B cell (primary cell): ENCODE data around the gene MYCN. TPM values are rescaled to one million over a fixed set of nuclear protein-coding genes. Genes with fewer than 3 reads are reported as not detected.

Experiments used
- ATAC-seq: fragments of 200-7000 bp; cut with Tn5 transposase; one replicate; pipeline ENCODE4 v1.10.0; 2021; ENCODE audit warnings: low read depth, mild to moderate bottlenecking, moderate number of reproducible peaks, moderate library complexity
- CTCF ChIA-PET: fragments of 350-600 bp; sonication (Branson Sonifier 250); formaldehyde crosslinking; loops from one replicate; lab custom pipeline; 2021; ENCODE audit warnings: antibody characterized with exemption, inconsistent platforms; lab: Charles Lee
- POLR2A ChIA-PET: fragments of 350-600 bp; sonication (Branson Sonifier 250); formaldehyde crosslinking; loops from one replicate; lab custom pipeline; 2021; ENCODE audit warnings: antibody characterized with exemption; lab: Charles Lee
- DNase-seq: peaks from one replicate; pipeline ENCODE4 v3.0.0; 2013
- H2AFZ ChIP-seq: 2 replicates; pipeline ENCODE4 v1.6.1; 2012; ENCODE audit warnings: mild to moderate bottlenecking, low read depth, low read length; ENCODE audit not compliant: insufficient read depth, poor library complexity, severe bottlenecking
- H3K27ac ChIP-seq, 2 donors: 1 replicate in 1 of 2; 2 replicates in 1 of 2; pipeline ENCODE4 v1.5.1; 2012 to 2013; ENCODE audit warnings: low read length in 2 of 2, mild to moderate bottlenecking in 2 of 2, moderate library complexity in 1 of 2
- H3K27me3 ChIP-seq, 4 experiments: fragments of 200-600 bp in 1 of 4; sonication (generic) in 1 of 4; replicated peaks in 1 of 4; 1 replicate in 2 of 4; 2 replicates in 2 of 4; pipeline versions ENCODE4 v1.6.1 to v1.7.0; 2013 to 2016; ENCODE audit warnings: low read length in 3 of 4, mild to moderate bottlenecking in 2 of 4, mixed read lengths in 1 of 4, moderate library complexity in 1 of 4; ENCODE audit not compliant: insufficient read depth in 4 of 4, control insufficient read depth in 3 of 4; ENCODE audit errors: control extremely low read depth in 1 of 4
- H3K36me3 ChIP-seq, 2 experiments: replicated peaks in 1 of 2; 1 replicate in 1 of 2; 2 replicates in 1 of 2; pipeline versions ENCODE4 v1.6.1 to v1.7.1; 2013; ENCODE audit warnings: low read length in 1 of 2; ENCODE audit not compliant: insufficient read depth in 2 of 2, control insufficient read depth in 1 of 2; ENCODE audit errors: control extremely low read depth in 1 of 2, extremely low read depth in 1 of 2
- H3K4me1 ChIP-seq, 2 donors: fragments of 200-600 bp in 1 of 2; sonication (generic) in 1 of 2; 1 replicate in 1 of 2; 2 replicates in 1 of 2; pipeline versions ENCODE4 v1.5.1 to v1.6.1; 2013 to 2017; ENCODE audit warnings: low read length in 2 of 2; ENCODE audit not compliant: control insufficient read depth in 2 of 2, insufficient read depth in 2 of 2
- H3K4me2 ChIP-seq: replicated peaks from 2 replicates; pipeline ENCODE3; 2012; ENCODE audit warnings: mild to moderate bottlenecking, low read depth, low read length; ENCODE audit not compliant: poor library complexity, severe bottlenecking
- H3K4me3 ChIP-seq, 5 experiments: fragments of 200-600 bp in 1 of 5; sonication (generic) in 1 of 5; 1 replicate in 3 of 5; 2 replicates in 2 of 5; pipeline versions ENCODE4 v1.5.1 to v1.7.0; 2011 to 2016; ENCODE audit warnings: low read length in 4 of 5, mild to moderate bottlenecking in 4 of 5, low read depth in 2 of 5, control low read depth in 1 of 5, moderate library complexity in 1 of 5; ENCODE audit not compliant: insufficient read depth in 1 of 5; ENCODE audit errors: control extremely low read depth in 1 of 5, extremely low read depth in 1 of 5
- H3K79me2 ChIP-seq: fragments of 200-600 bp; sonication (generic); one replicate; pipeline ENCODE4 v1.6.0; 2016; ENCODE audit warnings: low read length; ENCODE audit not compliant: control insufficient read depth, insufficient read depth
- H3K9ac ChIP-seq: fragments of 200-600 bp; sonication (generic); 2 replicates; pipeline ENCODE4 v1.6.1; 2017; ENCODE audit warnings: mild to moderate bottlenecking, low read length, moderate library complexity
- H3K9me3 ChIP-seq, 3 donors: one replicate each; pipeline versions ENCODE4 v1.6.1 to v1.7.1; 2013; ENCODE audit warnings: low read length in 2 of 3; ENCODE audit not compliant: control insufficient read depth in 2 of 3, insufficient read depth in 1 of 3; ENCODE audit errors: control extremely low read depth in 1 of 3
- H4K20me1 ChIP-seq: 2 replicates; pipeline ENCODE4 v1.6.0; 2012; ENCODE audit warnings: mild to moderate bottlenecking, low read length; ENCODE audit not compliant: insufficient read depth, control insufficient read depth, poor library complexity, severe bottlenecking
- H3K27ac Mint-ChIP-seq: one replicate; pipeline ENCODE4 v1.8.0; 2021; ENCODE audit warnings: mixed read lengths
- H3K27me3 Mint-ChIP-seq: one replicate; pipeline ENCODE4 v1.8.0; 2021; ENCODE audit warnings: mixed read lengths
- H3K4me1 Mint-ChIP-seq: one replicate; pipeline ENCODE4 v1.8.0; 2021; ENCODE audit warnings: mixed read lengths
- H3K4me3 Mint-ChIP-seq: one replicate; pipeline ENCODE4 v1.8.0; 2021; ENCODE audit warnings: mixed read lengths
- H3K9me3 Mint-ChIP-seq: one replicate; pipeline ENCODE4 v1.8.0; 2022; ENCODE audit warnings: mixed read lengths; ENCODE audit not compliant: insufficient read depth
- EZH2 ChIP-seq: IDR thresholded peaks from 2 replicates; pipeline ENCODE4 v1.6.1; 2012; ENCODE audit warnings: borderline replicate concordance, low read depth, mild to moderate bottlenecking, moderate library complexity, low read length; ENCODE audit not compliant: insufficient read depth, poor library complexity, severe bottlenecking
- WGBS: methylation state at CpG from one replicate; pipeline ENCODE4 v1.1.5; 2013; ENCODE audit warnings: missing lambda C conversion rate; ENCODE audit not compliant: insufficient coverage; 5-methylcytosine and 5-hydroxymethylcytosine counted together
- intact Hi-C: fragments of 100-400 bp; cut with micrococcal nuclease; formaldehyde crosslinking; loops from one replicate; pipeline ENCODE4 v1.10.0; 2022
- polyA plus RNA-seq: library from polyadenylated mRNA; depleted of rRNA; stranded (reverse); fragments of >200 nt; gene quantifications from 2 replicates; pipeline ENCODE4 v1.2.3, GENCODE V29; 2012
- total RNA-seq, 2 donors: library from RNA; stranded (reverse); fragments of 120-200 nt in 1 of 2; gene quantifications; 1 replicate in 1 of 2; 2 replicates in 1 of 2; pipeline versions ENCODE4 v1.2.3 to v1.2.4, GENCODE V29; 2013 to 2022
- TF ChIP-seq, protein P1 (sequence below): fragments of 200-600 bp; IDR thresholded peaks from one replicate; pipeline ENCODE4 v1.8.0; 2022; ENCODE audit warnings: antibody characterized with exemption, mild to moderate bottlenecking

The MYCN gene
- total and polyA plus RNA-seq, 2 donors (not counting 1 experiment from before 2014, with no cell fraction given): not detected

DNA sequence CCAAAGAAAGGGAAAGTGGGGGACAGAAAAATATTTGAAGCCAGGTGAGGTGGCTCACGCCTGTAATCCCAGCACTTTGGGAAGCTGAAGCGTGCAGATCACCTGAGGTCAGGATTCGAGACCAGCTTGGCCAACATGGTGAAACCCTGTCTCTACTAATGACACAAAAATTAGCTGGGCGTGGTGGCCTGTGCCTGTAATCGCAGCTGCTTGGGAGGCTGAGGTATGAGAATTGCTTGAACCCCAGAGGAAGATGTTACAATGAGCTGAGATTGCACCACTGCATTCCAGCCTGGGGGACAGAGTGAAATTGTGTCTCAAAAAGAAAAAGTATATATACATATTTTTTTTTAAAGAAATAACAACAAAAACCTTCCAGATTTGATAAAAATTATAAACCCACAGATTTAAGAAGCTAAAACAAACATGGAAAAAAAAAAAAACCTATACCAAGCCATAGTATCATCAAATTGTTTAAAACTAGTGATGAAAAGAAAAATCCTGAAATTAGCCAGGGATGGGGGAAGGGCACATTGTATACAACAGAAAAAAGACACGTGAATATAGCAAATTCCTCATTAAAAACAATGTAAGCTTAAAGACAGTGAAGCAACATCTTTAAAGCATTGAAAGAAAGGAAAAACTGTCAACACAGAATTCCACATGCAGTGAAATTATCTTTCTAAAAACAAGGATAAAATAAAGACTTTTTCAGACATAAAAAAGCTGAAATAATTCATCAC is 40.4 kb upstream of the MYCN start:
- no peaks in the 10 kb centered on the region for H3K4me1 ChIP-seq
- whole genome bisulfite sequencing: 91% methylated on average over 5 of the region's 6 CpGs
- H3K9ac ChIP-seq: no peak overlapping the region
- TF ChIP-seq, protein P1, sequence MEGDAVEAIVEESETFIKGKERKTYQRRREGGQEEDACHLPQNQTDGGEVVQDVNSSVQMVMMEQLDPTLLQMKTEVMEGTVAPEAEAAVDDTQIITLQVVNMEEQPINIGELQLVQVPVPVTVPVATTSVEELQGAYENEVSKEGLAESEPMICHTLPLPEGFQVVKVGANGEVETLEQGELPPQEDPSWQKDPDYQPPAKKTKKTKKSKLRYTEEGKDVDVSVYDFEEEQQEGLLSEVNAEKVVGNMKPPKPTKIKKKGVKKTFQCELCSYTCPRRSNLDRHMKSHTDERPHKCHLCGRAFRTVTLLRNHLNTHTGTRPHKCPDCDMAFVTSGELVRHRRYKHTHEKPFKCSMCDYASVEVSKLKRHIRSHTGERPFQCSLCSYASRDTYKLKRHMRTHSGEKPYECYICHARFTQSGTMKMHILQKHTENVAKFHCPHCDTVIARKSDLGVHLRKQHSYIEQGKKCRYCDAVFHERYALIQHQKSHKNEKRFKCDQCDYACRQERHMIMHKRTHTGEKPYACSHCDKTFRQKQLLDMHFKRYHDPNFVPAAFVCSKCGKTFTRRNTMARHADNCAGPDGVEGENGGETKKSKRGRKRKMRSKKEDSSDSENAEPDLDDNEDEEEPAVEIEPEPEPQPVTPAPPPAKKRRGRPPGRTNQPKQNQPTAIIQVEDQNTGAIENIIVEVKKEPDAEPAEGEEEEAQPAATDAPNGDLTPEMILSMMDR: no peak
- TF ChIP-seq EZH2: no peak
- Mint-ChIP-seq H3K4me1 (no peaks in the 10 kb centered on the region), H3K27me3 (no peaks in the 10 kb centered on the region), H3K9me3 (peaks cover 10% of the 10 kb centered on the region), H3K4me3 (no peak overlapping the region), H3K27ac (no peak overlapping the region)
- peaks cover 1 to 11% (median 3%) of the 10 kb centered on the region in 3 donors for H3K9me3 ChIP-seq
- no peaks in the 10 kb centered on the region for H3K79me2 ChIP-seq
- intact Hi-C loops: no loop called here
- ATAC-seq (no peak), DNase-seq (no peak)
- H3K4me3 ChIP-seq: no peak overlapping the region
- H4K20me1 ChIP-seq: no peaks in the 10 kb centered on the region
- CTCF ChIA-PET: no interaction called here
- POLR2A ChIA-PET: no interaction called here
- H3K36me3 ChIP-seq: no peaks in the 10 kb centered on the region
- H2AFZ ChIP-seq: no peak overlapping the region
- H3K27ac ChIP-seq: no peak overlapping the region
- H3K27me3 ChIP-seq: peaks cover 0 to 3% (median 0%) of the 10 kb centered on the region in 4 experiments
- no peak overlapping the region for H3K4me2 ChIP-seq

GRCh38 chr2:15901095-15901807 is 39.1 kb upstream of the MYCN start:
- Histone ChIP-seq H2AFZ (no peak overlapping the region), H3K4me2 (no peak overlapping the region), H3K9me3 (peaks cover 1 to 8% (median 3%) of the 10 kb centered on the region in 3 donors), H3K79me2 (no peaks in the 10 kb centered on the region), H3K27me3 (peaks cover 0 to under 1% (median 0%) of the 10 kb centered on the region in 4 experiments), H3K27ac (no peak overlapping the region), H3K4me3 (no peak overlapping the region), H3K9ac (no peak overlapping the region), H3K4me1 (no peaks in the 10 kb centered on the region), H4K20me1 (no peaks in the 10 kb centered on the region), H3K36me3 (no peaks in the 10 kb centered on the region)
- POLR2A ChIA-PET: no interaction called here
- ATAC-seq (no peak), DNase-seq (no peak)
- 93% methylated on average over 3 of the region's 5 CpGs for WGBS
- H3K4me3 Mint-ChIP-seq: no peak overlapping the region
- H3K4me1 Mint-ChIP-seq: no peaks in the 10 kb centered on the region
- intact Hi-C loops: no loop called here
- H3K9me3 Mint-ChIP-seq: peaks cover 10% of the 10 kb centered on the region
- CTCF ChIA-PET: no interaction called here
- no peak for TF ChIP-seq EZH2
- TF ChIP-seq, protein P1: no peak
- H3K27ac Mint-ChIP-seq: no peak overlapping the region
- H3K27me3 Mint-ChIP-seq: no peaks in the 10 kb centered on the region
